Dermis lymphatic vessel endothelial cell (primary cell): ENCODE data around the gene TOP3B. TPM values are rescaled to one million over a fixed set of nuclear protein-coding genes. Genes with fewer than 3 reads are reported as not detected.

ENCODE experiments used
- total RNA-seq: library from RNA; depleted of rRNA; stranded (reverse); fragments of >200 nt; gene quantifications from 2 replicates; pipeline ENCODE4 v1.2.1, GENCODE V29; 2014

Gene TOP3B
- total RNA-seq, result 13.9 and 14.0 TPM in 2 replicates

DNA sequence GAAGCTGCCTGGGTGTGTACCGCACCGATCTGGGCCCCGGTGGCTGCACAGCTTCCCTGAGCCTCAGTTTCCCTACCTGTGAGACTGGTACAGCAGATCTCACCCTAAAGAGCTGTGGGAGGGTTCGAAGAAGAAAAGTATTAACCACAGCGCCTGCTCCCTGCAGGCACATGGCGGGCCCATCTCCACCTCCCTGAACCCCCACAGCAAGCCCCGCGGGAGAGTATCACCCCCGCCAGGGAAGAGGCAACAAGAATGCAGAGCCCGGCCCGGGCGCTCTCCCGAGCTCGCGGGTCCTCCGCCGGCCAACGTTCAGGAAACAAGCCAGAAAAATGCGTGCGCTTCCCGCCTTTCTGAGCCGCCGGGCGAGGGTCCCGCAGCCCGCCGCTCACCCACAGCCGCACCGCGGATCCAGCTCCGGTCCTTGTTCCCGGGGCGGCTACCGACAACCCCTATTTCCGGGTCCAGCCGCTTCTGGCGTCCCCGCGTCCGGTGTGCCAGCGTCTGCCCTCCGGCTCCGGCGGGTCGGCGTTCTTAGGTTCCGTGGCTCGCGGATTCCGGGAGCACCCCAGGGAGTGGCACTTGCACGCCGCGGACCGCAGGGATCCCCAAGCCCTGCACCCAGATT, at the start of gene TOP3B:
TSS of gene TOP3B (minus strand) at position 450 of the 628 bp plus-strand sequence. CDS start 7,078 bp downstream, outside the sequence.

GRCh38 chr22:21952586-21953571, 29.7 kb downstream of the TOP3B start, which contains the start of gene PPM1F:
Gene PPM1F, minus strand, starts transcription at chr22:21952848. Its CDS starts 6,800 bp downstream, at chr22:21946048.

Other genes with a start within 250 kb of the TOP3B start
- 4.0 TPM in 2 replicates for gene YPEL1, start 247.0 kb downstream of the TOP3B start, total RNA-seq
- gene MAPK1, start 115.1 kb downstream of the TOP3B start, total RNA-seq, result 45.7 and 54.9 TPM in 2 replicates
- gene PPM1F, start 29.9 kb downstream of the TOP3B start, total RNA-seq, result 92.3 and 122 TPM in 2 replicates